ENCODE results near the gene FBXO28. TPM values are rescaled to one million over a fixed set of nuclear protein-coding genes. Genes with fewer than 3 reads are reported as not detected.

The FBXO28 gene
- total and polyA plus RNA-seq, 2 donors (not counting 1 experiment from before 2014, with no cell fraction given) = 25.3 to 34.3 TPM

- no peaks in the 10 kb centered on the region for H3K36me3 ChIP-seq (ENCODE audit: control insufficient read depth, insufficient read depth, low read length)
- H3K27ac ChIP-seq (ENCODE audit: insufficient read depth, low read length) = no peak overlapping the region
- DNase-seq (ENCODE audit: low read depth in 2 of 2) = no peak
Measured at GRCh38 chr1:224138198-224138597, 24.3 kb downstream of the FBXO28 start.

GRCh38 chr1:224141693-224142092 lies 27.8 kb downstream of the FBXO28 start:
- Histone ChIP-seq H3K4me3 (replicated peaks in 1 of 4; ENCODE audit: control extremely low read depth in 1 of 4, insufficient read depth in 1 of 4, low read depth in 3 of 4, low read length in 4 of 4) (no peak overlapping the region), H3K9me3 (ENCODE audit: control insufficient read depth, insufficient read depth, low read depth, low read length) (no peaks in the 10 kb centered on the region), H4K20me1 (ENCODE audit: control insufficient read depth, extremely low read depth, insufficient read depth, low read length) (no peaks in the 10 kb centered on the region), H2AFZ (ENCODE audit: low read length) (no peak overlapping the region), H3K27me3 (ENCODE audit: control insufficient read depth, insufficient read depth, low read length) (no peaks in the 10 kb centered on the region), H3K4me1 (ENCODE audit: control insufficient read depth, extremely low read depth, insufficient read depth, low read length) (no peaks in the 10 kb centered on the region), H3K9ac (ENCODE audit: insufficient read depth, low read length) (no peak overlapping the region), H3K36me3 (ENCODE audit: control insufficient read depth, insufficient read depth, low read length) (no peaks in the 10 kb centered on the region), H3K79me2 (ENCODE audit: control insufficient read depth, insufficient read depth, low read length) (no peaks in the 10 kb centered on the region), H3K4me2 (ENCODE audit: extremely low read depth, insufficient read depth, low read length) (no peak overlapping the region), H3K27ac (ENCODE audit: insufficient read depth, low read length) (no peak overlapping the region)
- no peak for TF ChIP-seq EZH2 (IDR thresholded peaks at IDR 0.05; ENCODE audit: low read length, missing control alignments)
- TF ChIP-seq CTCF (conservative IDR thresholded peaks at IDR 0.05 in 1 of 2, IDR thresholded peaks at IDR 0.05 in 1 of 2; ENCODE audit: low read depth in 1 of 2, low read length in 2 of 2) = no peak
- DNase-seq (ENCODE audit: low read depth in 2 of 2) = no peak

More at GRCh38 chr1:224138198-224138597, 24.3 kb downstream of the FBXO28 start:
- no peak overlapping the region for H3K4me3 ChIP-seq (replicated peaks in 1 of 4; ENCODE audit: control extremely low read depth in 1 of 4, insufficient read depth in 1 of 4, low read depth in 3 of 4, low read length in 4 of 4)
- no peaks in the 10 kb centered on the region for H3K79me2 ChIP-seq (ENCODE audit: control insufficient read depth, insufficient read depth, low read length)
- H4K20me1 ChIP-seq (ENCODE audit: control insufficient read depth, extremely low read depth, insufficient read depth, low read length) = no peaks in the 10 kb centered on the region
- H2AFZ ChIP-seq (ENCODE audit: low read length) = no peak overlapping the region
- H3K4me2 ChIP-seq (ENCODE audit: extremely low read depth, insufficient read depth, low read length) = no peak overlapping the region
- TF ChIP-seq EZH2 (IDR thresholded peaks at IDR 0.05; ENCODE audit: low read length, missing control alignments) = no peak
- no peak for TF ChIP-seq CTCF (conservative IDR thresholded peaks at IDR 0.05 in 1 of 2, IDR thresholded peaks at IDR 0.05 in 1 of 2; ENCODE audit: low read depth in 1 of 2, low read length in 2 of 2)
- H3K27me3 ChIP-seq (ENCODE audit: control insufficient read depth, insufficient read depth, low read length) = no peaks in the 10 kb centered on the region
- no peaks in the 10 kb centered on the region for H3K4me1 ChIP-seq (ENCODE audit: control insufficient read depth, extremely low read depth, insufficient read depth, low read length)
- H3K9me3 ChIP-seq (ENCODE audit: control insufficient read depth, insufficient read depth, low read depth, low read length) = no peaks in the 10 kb centered on the region
- H3K9ac ChIP-seq (ENCODE audit: insufficient read depth, low read length) = no peak overlapping the region

GRCh38 chr1:224149709-224150108 lies 35.8 kb downstream of the FBXO28 start:
- Histone ChIP-seq H3K79me2 (ENCODE audit: control insufficient read depth, insufficient read depth, low read length) (no peaks in the 10 kb centered on the region), H3K4me2 (ENCODE audit: extremely low read depth, insufficient read depth, low read length) (no peak overlapping the region), H3K9me3 (ENCODE audit: control insufficient read depth, insufficient read depth, low read depth, low read length) (no peaks in the 10 kb centered on the region), H3K27me3 (ENCODE audit: control insufficient read depth, insufficient read depth, low read length) (no peaks in the 10 kb centered on the region), H3K27ac (ENCODE audit: insufficient read depth, low read length) (no peak overlapping the region), H4K20me1 (ENCODE audit: control insufficient read depth, extremely low read depth, insufficient read depth, low read length) (no peaks in the 10 kb centered on the region), H3K4me1 (ENCODE audit: control insufficient read depth, extremely low read depth, insufficient read depth, low read length) (no peaks in the 10 kb centered on the region), H3K36me3 (ENCODE audit: control insufficient read depth, insufficient read depth, low read length) (no peaks in the 10 kb centered on the region), H3K9ac (ENCODE audit: insufficient read depth, low read length) (no peak overlapping the region), H3K4me3 (replicated peaks in 1 of 4; ENCODE audit: control extremely low read depth in 1 of 4, insufficient read depth in 1 of 4, low read depth in 3 of 4, low read length in 4 of 4) (no peak overlapping the region), H2AFZ (ENCODE audit: low read length) (no peak overlapping the region)
- no peak for DNase-seq (ENCODE audit: low read depth in 2 of 2)
- no peak for TF ChIP-seq CTCF (conservative IDR thresholded peaks at IDR 0.05 in 1 of 2, IDR thresholded peaks at IDR 0.05 in 1 of 2; ENCODE audit: low read depth in 1 of 2, low read length in 2 of 2)
- TF ChIP-seq EZH2 (IDR thresholded peaks at IDR 0.05; ENCODE audit: low read length, missing control alignments) = no peak
